Measurements from ENCODE around the gene CNN2.
"Not testable (repeated sequence)": the region's sequence is repeated elsewhere in the genome, so short reads cannot be mapped to it uniquely, and the experiment has no call there.

CNN2 gene

DNA sequence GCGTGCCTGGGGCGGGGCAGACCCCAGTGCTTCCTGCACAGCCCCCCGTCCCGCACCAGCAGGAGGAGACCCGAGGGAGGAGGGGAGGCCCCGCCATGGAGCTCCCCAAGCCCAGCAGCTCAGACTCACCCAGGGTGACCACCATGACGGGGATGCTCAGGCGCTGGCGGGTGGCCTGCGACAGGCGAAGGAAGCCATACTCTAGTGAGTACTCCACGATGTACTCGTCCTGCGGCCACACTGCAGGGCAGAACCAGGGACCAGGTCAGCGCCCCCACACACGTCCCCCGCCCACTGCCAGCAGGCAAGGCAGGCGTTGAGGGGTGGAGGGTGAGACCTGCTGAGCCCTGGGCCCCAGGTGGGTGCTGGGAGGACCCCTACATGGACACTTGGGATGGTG lies 14.1 kb upstream of the CNN2 start:
- DNase-seq = no peak

DNA sequence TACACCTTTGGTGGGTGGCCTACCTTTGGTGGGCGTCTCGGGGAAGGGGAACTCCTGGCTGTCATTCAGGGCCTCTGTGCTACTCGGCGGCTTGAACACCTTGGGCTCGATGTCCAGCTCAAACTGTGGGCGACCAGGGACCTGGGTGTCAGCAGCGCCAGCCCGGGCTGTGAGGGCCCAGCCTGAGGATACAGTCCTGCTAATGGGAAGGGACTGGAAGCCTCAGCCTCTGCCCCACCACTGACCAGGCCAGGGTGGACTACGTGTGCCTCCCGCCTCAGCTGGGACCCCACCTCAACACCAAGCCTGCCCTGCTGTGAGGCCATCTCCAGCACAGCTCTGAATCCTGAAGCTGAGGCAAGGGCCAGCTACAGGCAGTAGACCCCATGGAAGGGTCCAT lies 13.2 kb upstream of the CNN2 start:
- DNase-seq = no peak

GRCh38 chr19:1014161-1015060 lies 12.0 kb upstream of the CNN2 start:
- no peak for DNase-seq

DNA sequence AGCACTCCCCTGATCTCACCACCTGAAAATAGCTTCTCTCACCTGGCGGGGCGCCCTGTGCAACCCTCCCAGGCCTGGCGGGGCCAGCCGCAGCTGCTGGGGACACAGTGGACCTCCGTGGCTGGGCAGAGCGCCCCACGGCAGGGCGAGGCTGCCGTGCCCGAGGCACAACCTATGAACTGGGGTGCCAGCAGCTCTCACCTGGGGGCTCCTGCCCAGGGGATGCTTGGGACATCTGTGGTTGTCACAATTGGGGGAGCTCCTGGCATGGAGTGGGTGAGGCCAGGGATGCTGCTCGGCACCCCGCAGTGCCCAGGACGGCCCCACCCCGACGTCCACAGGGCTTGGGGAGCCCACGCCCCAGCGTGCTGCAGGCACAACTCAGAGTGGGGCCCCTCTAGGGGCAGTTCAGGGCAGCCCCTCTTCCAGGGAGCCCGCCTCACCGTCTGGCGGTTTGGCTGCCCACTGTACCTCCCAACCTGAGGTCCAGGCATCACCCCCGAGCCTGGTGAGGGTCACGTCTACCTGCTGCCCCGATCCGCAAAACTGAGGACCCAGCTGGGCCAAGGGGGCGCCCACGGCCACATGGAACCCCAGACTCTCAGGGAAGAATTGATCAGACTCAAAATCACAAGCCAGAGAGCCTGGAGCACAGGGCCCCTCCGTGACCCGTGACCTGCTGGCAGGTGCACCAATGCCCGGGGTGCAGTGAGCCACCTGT lies 11.2 kb upstream of the CNN2 start:
- DNase-seq = no peak

DNA sequence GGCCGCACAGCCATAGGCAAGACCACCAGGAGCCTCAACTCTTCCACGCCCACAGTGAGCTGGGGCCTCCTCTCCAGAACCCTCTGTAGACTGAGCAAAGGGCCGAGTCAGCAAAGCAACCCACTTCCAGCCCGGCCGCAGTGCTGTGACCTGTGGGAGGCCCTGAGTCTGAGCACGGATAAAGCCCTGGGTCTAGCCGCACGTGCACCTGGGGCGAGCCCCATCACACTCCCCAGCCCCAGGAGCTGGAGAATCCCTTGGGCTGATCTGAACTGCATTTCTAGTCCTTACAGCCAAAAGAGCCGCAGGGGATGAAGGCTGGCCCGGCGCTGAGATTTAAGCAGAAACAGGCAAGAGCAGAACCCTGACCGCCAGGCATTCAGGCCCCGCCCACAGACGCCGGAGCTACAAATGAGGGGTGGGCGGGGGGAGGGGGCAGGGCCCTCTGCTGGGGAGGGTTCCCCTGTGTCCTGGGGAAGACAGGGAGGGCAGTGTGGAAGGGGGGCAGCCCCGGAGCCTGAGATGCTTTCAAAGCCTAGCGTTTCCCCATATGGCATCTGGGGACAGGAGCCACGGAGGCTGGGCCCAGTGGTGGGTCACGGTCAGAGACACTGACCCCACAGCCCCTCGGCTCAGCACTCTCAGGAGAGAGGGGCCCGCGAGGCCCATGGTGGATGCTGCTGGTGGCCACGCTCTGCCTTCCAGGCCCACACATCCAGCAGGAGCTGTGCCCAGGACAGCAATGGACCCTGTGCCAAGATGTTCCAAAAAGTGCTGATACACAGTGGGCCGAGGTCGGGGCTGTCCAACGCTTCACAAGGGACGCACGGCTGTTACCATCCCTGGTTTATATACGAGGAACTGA lies 10.4 kb upstream of the CNN2 start:
- DNase-seq = no peak

DNA sequence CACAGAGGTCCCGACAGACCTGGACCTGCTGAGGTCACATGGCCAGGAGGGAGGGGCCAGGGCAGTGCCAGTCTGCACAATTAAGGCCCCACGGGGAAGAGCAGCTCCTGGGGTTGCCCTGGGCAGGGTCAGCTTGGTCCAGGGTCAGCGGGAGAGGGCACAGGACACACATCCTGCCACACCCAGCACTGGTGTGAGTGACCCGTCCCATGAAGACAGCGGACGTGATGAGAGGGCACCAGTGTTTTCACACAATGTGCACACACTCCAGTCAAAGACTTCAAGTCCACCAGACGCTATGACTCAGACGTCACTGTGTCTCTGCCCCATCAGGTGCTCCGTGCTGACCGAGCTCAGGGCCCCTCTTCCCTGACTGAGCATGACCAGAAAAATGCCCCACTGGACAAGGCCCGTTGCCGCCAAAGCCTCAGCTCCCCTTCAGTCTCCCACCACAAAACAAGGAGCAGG lies 9.7 kb upstream of the CNN2 start:
- DNase-seq = no peak

DNA sequence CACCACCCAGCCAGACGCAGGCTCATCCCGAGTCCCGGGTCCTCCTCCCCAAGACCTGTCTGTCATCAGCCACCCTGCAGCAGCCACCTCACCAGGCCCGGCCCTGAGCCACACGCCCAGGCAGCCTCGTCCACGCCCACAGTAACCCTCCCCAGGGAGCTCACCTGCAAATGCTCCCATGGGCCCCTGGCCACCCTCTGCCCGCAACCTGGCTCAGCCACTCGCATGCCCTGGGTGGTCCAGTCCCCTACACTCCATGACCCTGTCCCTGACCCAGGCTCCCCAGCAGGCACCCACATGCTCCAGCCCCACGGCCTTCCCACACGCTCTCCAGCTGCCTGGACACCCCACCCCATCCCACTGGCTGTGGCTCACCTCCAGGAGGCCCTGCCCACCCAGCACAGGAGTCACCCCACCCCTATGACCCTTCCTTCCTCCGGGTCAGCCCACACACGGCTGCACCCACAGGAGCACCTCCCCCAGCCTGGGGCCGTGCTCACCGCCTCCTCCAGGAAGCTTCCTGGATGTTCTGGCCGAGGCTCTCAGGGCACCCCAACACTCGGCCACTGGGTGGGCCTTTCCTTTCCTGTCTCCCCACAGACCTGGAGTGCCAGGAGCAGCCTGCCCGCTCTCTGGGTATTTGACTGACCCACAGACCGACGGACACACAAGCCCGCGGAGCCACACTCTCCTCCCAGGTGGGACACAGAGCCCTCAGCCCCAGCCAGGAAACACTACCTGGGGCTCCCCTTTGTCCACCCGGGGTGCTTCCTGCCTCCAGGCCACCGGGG lies 9.1 kb upstream of the CNN2 start:
- no peak for DNase-seq

GRCh38 chr19:1017906-1018305 lies 8.5 kb upstream of the CNN2 start:
- DNase-seq = no peak

GRCh38 chr19:1018393-1018792 lies 8.0 kb upstream of the CNN2 start:
- DNase-seq = no peak

- no peak for DNase-seq
These were observed 7.3 kb upstream of the CNN2 start for GRCh38 chr19:1018932-1019615.

DNA sequence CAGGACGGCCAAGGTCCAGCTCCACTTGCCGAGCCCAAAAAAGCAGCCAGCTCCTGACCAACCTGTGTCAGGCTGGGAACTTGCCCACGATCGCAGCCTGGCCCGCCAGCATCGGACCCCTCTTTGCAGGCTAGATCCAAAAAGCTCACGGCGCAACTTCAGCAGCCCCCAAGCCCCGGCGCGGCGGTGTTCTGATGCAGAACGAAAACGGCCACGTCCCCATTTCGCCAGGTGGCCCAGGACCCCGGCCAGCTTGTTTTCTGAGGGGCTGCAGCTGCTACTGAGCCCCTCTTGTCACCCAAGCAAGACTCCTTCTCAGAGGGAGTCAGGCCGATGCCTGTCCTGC lies 6.8 kb upstream of the CNN2 start:
- no peak for DNase-seq

GRCh38 chr19:1019980-1020867 lies 6.2 kb upstream of the CNN2 start:
- no peak for DNase-seq

DNA sequence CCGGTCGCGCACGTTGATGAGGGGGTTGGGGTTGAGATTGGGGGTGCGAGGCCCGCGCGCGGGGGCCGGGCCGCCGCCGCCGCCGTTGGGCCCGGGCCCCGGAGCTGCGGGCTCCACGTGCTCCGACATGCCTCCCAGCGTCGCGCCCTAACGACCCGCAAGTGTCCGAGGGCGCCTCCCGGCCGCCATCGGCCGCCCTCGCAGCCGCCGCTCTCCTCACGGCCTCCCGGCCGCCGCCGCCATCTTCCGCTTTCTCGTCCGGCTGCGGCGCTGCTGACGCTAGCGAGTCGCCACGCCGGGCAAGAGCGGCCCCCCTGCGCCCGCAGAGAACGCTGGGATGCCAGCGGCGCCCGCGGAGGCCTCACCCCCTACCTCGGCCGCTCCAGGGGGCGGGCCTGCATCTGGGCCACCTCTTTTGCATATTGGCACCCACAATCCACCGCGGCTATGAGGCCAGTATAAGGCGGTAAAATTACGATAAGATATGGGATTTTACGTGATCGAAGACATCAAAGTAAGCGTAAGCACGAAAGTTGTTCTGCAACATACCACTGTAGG lies 5.5 kb upstream of the CNN2 start, which contains the start of gene TMEM259:
Gene TMEM259 (minus strand): TSS at position 256 of the 558 bp plus-strand sequence. CDS start 127 bp downstream, at position 129.
- DNase-seq = peak; percentile 71 to 91

- DNase-seq = not testable (repeated sequence)
These were observed 2.6 kb upstream of the CNN2 start for GRCh38 chr19:1023883-1024188.

- DNase-seq = not testable (repeated sequence)
These were observed 1.3 kb upstream of the CNN2 start for GRCh38 chr19:1025080-1025479.

DNA sequence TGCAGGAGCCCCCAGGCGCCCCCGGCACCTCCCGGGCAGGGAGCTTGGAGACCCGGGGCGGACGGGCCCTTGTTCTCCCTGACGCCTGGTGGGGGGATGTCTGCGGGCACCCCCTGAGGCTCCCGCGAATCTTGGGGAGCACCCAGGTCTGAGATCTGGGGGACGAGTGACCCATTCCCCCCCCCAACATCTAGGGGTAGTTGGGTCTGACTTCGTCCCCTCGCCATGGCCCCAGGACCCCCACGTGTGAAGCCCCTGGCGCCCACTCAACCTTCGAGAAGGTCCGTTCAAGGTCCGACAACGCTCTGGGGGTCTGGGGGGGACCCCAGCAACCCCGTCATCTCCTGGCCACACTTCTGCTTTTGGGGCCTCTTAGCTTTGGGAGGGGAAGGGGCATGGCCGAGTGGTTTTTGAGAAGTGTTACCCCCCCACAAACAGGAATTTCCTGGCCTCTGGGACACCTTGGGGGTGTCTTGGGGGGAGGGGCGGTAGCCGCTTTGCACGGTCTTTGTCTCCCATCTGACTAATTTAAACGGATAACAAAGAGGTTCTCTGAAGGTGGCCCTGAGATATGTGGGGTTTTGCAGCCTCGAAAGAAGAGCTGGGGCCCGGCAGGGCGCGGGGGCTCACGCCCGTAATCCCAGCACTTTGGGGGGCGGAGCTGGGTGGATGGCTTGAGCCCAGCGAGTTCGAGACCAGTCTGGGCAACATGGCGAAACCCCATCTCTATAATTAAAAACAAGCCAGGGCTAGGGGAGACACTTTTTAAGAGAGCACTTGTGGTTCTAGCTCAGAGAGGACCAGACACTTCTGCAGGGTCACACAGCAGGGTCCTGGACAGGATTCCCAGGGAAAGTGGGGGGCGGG lies 608 bp downstream of the CNN2 start:
- peak in 1 of 2 experiments; percentile 31 for DNase-seq

GRCh38 chr19:1027650-1028061 lies 1.2 kb downstream of the CNN2 start:
- no peak for DNase-seq

DNA sequence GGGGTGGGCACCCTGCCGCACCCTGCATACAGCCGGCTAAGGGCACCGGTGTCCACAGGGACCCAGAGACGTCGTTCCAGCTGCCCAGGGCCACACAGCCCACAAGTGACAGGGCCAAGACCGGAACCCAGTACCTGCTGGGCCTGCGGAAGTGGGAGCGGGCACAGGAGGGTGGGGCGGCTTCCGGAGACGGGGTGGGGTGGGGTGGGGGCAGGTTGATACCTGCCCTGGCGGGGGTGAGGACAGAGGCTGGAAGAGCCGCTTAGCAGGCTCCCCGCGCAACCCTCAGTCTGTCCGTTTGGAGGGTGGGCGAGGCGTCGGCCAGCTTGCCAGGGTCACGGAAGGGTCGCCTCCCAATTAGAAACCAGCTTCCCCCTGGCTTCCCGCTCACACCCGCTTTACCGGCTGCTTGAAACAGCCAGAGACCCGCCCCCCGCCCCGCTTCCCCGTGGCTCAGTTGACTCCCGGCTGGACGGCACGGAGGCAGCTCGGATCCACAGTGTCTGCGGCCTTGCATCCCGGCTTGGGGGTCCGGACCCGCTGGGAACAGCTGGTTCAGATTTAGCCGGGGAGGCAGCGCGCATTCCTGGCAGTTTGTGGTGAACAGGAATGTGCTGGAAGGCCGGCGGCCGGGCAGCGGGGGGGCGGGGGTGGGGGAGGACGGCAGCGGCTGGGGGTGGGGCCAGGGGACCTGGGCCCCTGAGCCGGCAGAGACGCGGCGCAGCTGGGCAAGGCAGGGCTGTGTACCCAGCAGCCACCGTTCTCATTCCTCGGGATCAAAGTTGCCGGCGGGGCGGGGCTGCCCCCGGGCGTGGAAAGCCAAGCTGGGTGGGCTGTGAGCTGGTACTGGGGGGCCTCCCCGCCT lies 1.9 kb downstream of the CNN2 start:
- DNase-seq = peak; percentile 42 to 65

Data from SW 1271 (cell line).